NCI-H1092 (cell line): Measurements from ENCODE around the gene FYB1.

Experiments used
- DNase-seq: peaks from one replicate; lab custom pipeline; 2025; lab: John Stamatoyannopoulos, UW

The FYB1 gene

GRCh38 chr5:39118638-39119037, 100.7 kb downstream of the FYB1 start:
- DNase-seq: no peak

GRCh38 chr5:39117401-39117800, 102.0 kb downstream of the FYB1 start:
- DNase-seq: no peak

DNA sequence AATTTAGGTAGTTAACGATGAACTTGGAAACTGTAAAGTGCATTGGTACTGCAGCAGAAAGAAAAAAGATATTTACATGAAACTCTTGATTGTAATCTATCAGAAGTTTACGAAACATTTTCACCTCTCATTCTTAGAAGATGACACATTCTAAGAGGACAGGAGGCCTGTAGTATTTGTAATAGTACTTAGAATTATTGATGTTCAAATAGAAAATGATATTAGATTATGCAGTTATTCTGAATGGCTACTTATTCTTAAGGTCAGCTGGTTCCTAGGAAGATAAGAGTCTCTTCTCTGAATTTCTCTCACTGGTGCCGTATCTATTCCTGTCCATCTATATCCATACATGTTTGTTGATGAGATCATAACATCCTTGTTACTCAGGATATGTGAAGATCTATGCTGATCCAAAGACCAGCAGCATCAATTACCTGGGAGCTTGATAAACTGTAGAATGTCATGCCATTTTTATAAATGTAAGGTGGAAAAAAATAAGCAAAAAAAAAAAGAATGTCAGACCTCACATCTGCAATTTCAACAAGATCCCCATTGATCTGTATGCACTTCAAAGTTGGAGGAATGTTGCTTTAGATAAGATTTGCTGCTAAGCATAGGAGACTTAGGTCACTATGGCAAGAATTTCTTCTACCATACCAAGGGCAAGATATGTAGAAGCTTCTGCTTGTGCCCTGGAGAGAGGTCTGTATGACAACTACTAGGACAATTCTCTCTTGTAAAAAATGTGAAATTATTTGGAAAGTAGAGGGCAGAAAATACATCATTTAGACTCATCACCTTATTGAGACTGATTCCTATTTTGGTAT, 102.8 kb downstream of the FYB1 start:
- no peak for DNase-seq

- DNase-seq: no peak
Measured at GRCh38 chr5:39115644-39116343, 103.6 kb downstream of the FYB1 start.

DNA sequence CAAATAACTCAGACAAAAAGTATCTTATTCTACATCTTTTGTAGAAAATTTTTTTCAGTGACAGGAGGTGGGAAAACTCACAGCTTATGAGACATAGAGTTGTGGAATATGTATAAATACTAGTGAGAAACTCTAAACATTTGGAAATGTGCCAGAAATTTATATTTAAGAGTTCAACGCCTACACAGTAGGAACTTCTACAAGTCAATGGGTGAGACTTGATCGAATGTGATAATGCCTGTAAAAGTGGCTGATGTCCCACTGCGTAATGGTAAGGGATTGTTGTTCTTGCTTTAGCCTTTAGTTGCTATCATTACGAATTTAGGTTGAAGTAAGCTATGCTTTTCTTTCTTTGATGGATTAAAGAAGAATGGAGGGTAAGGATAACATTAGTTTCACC, 105.2 kb downstream of the FYB1 start:
- no peak for DNase-seq

GRCh38 chr5:39113354-39113953, 105.9 kb downstream of the FYB1 start:
- no peak for DNase-seq

GRCh38 chr5:39109606-39110005, 109.8 kb downstream of the FYB1 start:
- DNase-seq: no peak

DNA sequence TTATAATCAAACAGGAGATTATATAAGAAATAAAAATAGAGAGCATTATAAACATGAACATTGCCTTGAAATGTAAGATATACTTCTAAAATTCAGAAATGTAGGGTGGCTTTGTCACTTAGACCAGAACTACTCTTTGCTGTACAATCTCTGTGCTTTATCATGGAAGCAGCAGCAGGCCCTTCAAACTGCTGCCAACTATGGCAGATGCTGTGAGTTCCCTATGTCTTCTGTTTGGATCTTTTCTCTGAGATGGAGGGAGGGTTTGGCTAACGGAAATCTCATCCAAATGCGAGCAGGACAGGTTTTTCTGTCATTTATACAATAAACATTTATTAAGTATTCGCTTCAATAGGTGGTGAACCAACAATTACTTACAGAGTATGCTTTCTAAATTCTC, 110.4 kb downstream of the FYB1 start:
- DNase-seq: no peak

DNA sequence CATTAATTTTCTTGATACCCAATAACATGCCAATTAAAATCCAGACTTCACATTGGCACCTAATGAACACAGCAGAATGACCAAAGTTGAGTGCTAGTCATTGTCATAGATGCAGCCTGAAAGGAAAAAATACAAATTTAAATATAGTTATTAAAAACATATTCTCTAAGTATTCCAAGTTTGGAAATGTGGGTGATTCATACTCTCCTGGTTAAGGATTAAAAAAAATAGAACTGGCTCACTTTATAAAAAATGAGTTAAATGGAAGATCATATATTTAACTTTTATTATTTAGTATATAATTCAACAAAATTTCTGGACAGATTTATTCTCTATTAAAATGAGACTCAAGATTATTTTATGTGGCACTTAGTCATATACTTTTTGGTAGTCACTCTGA, 112.0 kb downstream of the FYB1 start:
- no peak for DNase-seq

DNA sequence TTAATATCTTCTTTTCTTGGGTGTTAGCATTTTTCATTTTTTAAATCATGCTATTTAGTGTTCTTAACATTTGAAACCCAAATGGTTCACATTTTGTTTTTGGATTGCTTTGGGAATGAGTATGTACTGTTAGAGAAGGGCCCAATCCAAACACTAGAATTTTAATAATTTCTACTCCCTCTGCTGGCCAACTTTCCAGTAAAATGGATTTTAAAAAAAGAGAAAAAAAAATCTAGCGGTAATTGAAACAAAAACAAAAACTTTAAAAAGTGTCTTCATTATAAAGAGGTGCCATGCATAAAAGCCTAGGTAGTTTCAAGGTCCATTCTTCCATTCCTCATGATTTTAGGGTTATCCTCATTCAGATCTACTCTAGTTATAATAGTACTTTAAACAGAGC, 113.0 kb downstream of the FYB1 start:
- no peak for DNase-seq

- no peak for DNase-seq
Measured at GRCh38 chr5:39104221-39104620, 115.1 kb downstream of the FYB1 start.

DNA sequence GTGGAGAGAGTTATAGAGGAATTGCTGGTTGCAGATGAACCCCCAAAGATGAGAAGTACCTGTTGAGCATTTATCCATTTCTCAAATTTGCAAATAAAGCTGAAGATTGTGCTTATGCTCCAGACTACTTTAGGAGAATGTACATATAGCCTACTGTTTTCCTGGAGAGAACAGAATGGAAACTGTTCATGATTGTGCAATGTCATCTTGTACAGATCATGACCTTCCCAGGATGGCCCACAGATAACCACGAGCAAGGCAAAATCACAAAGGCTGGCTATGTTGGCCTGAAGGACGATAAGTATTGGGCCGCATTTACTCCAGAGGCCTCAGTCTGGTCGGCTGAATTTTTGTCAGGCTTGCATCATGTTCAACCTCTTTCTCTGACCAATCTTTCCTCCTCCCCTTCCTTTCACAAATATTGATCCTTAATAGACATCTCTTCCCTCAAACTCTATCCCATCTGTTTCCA, 116.6 kb downstream of the FYB1 start:
- no peak for DNase-seq

GRCh38 chr5:39100851-39101396, 118.4 kb downstream of the FYB1 start:
- DNase-seq: no peak

GRCh38 chr5:39100301-39100850, 119.0 kb downstream of the FYB1 start:
- no peak for DNase-seq

DNA sequence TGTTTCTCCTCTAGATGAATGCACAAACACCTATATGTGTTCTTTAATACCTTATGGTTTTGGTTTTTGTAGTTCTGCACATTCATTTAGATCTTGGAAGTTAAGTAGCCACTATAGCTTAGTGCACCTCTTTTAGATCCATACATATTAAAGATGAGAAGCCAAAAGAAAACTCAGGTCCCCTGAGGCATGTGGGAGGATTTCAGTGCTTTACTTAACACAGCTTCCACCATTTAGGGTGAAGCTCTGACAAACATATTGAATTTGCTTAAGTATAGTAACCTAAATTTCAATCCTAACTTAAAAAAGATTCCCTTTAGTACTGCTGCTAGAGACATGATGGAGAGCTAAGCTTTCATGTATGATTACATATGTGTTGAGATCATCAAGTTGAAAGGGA, 119.5 kb downstream of the FYB1 start:
- no peak for DNase-seq

GRCh38 chr5:39093352-39093751, 126.0 kb downstream of the FYB1 start:
- DNase-seq: no peak

GRCh38 chr5:39092581-39093351, 126.6 kb downstream of the FYB1 start:
- no peak for DNase-seq

- DNase-seq: no peak
Measured at GRCh38 chr5:39091940-39092580, 127.3 kb downstream of the FYB1 start.

DNA sequence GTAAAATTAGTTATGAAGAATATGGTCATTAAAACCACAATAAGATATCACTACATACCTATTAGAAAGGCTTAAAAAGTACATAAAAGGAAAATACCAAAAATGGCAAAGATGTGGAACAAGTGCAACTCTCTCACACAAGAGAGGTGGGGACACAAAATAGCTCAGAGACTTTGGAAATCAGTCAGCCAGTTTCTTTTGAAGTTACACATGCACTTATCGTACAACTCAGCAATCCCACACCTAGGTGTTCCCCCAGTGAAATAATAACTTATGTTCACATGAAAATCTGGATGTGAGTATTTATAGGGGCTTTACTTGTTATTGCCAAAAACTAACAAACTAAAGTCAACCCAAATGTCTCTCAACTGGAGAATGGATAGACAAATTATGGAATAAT, 135.4 kb downstream of the FYB1 start:
- no peak for DNase-seq

GRCh38 chr5:39082995-39083394, 136.4 kb downstream of the FYB1 start:
- DNase-seq: no peak

DNA sequence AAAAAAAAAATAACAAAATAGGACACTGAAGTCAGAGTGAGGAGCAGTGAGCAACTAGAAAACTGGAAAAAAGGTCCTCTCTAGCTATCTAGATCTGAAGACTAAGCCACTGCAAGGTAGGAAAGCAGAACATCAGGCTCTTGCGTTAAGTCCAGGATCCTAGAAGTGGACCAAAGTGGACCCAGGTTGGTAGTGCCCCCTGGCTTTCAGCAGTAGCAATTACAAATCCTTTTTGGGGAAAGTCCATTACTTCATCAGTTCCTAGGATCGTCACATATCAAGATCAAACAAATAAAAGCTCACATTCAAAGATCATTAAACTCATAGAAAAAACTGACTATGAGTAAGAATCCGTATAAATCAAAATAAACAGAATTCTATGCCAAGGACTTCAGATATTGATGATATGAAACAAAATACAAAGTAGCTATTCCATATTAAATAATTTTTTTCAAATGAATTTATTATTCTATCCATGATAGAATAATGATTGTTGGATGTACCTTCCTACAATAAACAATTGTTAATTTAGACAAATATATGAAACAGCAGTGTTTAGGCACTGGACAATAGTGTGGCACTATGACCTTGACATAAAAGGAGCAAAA, 138.7 kb downstream of the FYB1 start:
- no peak for DNase-seq
